OCI-LY1 (cell line): ENCODE results near the gene MACROD2.

Source experiments
- H2AFZ ChIP-seq: fragments of 200-600 bp; sonication (generic), shearing (Covaris generic); 2 replicates; pipeline ENCODE4 v1.6.0; 2014; ENCODE audit warnings: antibody characterized with exemption, mild to moderate bottlenecking, low read length
- H3F3A ChIP-seq: fragments of 200-600 bp; sonication (generic), shearing (Covaris generic); 2 replicates; pipeline ENCODE4 v1.6.0; 2014; ENCODE audit warnings: mild to moderate bottlenecking, antibody characterized with exemption, low read length, moderate library complexity; ENCODE audit not compliant: insufficient read depth
- H3K27ac ChIP-seq: fragments of 200-600 bp; sonication (generic); 2 replicates; pipeline ENCODE4 v1.5.1; 2014; ENCODE audit warnings: low read length, mixed run types, mild to moderate bottlenecking, low read depth; ENCODE audit not compliant: poor library complexity, severe bottlenecking
- H3K27me3 ChIP-seq: fragments of 200-600 bp; sonication (generic); 2 replicates; pipeline ENCODE4 v1.6.0; 2014; ENCODE audit warnings: antibody characterized with exemption, mild to moderate bottlenecking, low read length, moderate library complexity; ENCODE audit not compliant: insufficient read depth
- H3K36me3 ChIP-seq: fragments of 200-600 bp; sonication (generic); 2 replicates; pipeline ENCODE4 v1.6.1; 2014; ENCODE audit warnings: mild to moderate bottlenecking, antibody characterized with exemption, low read length, moderate library complexity, mixed read lengths; ENCODE audit not compliant: insufficient read depth
- H3K4me1 ChIP-seq: fragments of 200-600 bp; sonication (generic); 2 replicates; pipeline ENCODE4 v1.5.1; 2014; ENCODE audit warnings: mild to moderate bottlenecking, low read length, moderate library complexity; ENCODE audit not compliant: insufficient read depth, severe bottlenecking
- H3K4me2 ChIP-seq: fragments of 200-600 bp; sonication (generic), shearing (Covaris generic); 2 replicates; pipeline ENCODE4 v1.6.1; 2014; ENCODE audit warnings: low read length
- H3K4me3 ChIP-seq: fragments of 200-600 bp; sonication (generic); 2 replicates; pipeline ENCODE4 v1.5.1; 2014; ENCODE audit warnings: low read length, low read depth, mild to moderate bottlenecking, mixed read lengths; ENCODE audit not compliant: poor library complexity, severe bottlenecking
- H3K79me2 ChIP-seq: fragments of 200-600 bp; shearing (Covaris generic); 2 replicates; pipeline ENCODE4 v1.6.1; 2016; ENCODE audit warnings: mixed run types, low read length, mixed read lengths; ENCODE audit not compliant: insufficient read depth
- H3K9ac ChIP-seq: fragments of 200-600 bp; sonication (generic), shearing (Covaris generic); 2 replicates; pipeline ENCODE4 v1.6.1; 2014; ENCODE audit warnings: mild to moderate bottlenecking, low read length, mixed read lengths
- H3K9me2 ChIP-seq: fragments of 200-600 bp; sonication (generic), shearing (Covaris generic); 2 replicates; pipeline ENCODE4 v1.6.1; 2014; ENCODE audit warnings: low read depth, mild to moderate bottlenecking, low read length, mixed read lengths
- H3K9me3 ChIP-seq: fragments of 200-600 bp; shearing (Covaris generic); 2 replicates; pipeline ENCODE4 v1.6.1; 2014; ENCODE audit warnings: low read length, mixed read lengths
- H4K20me1 ChIP-seq: fragments of 200-600 bp; sonication (generic), shearing (Covaris generic); 2 replicates; pipeline ENCODE4 v1.6.0; 2016; ENCODE audit warnings: mild to moderate bottlenecking, low read length; ENCODE audit not compliant: insufficient read depth
- CTCF ChIP-seq: fragments of 200-600 bp; sonication (generic), shearing (Covaris generic); IDR thresholded peaks from 2 replicates; pipeline ENCODE4 v1.5.1; 2017; ENCODE audit warnings: mild to moderate bottlenecking, antibody characterized with exemption, low read length, moderate library complexity, mixed read lengths
- EZH2 ChIP-seq: fragments of 200-600 bp; sonication (generic), shearing (Covaris generic); IDR thresholded peaks from 2 replicates; pipeline ENCODE4 v1.8.0; 2017; ENCODE audit warnings: borderline replicate concordance, mixed run types, mild to moderate bottlenecking, antibody characterized with exemption, low read length, moderate library complexity, mixed read lengths

Gene MACROD2

GRCh38 chr20:14698125-14698524 is 702.8 kb downstream of the MACROD2 start:
- Histone ChIP-seq H3K9me2 (no peaks in the 10 kb centered on the region), H3K36me3 (no peaks in the 10 kb centered on the region), H3K4me1 (no peaks in the 10 kb centered on the region), H4K20me1 (no peaks in the 10 kb centered on the region), H3K27ac (no peak overlapping the region), H3K9me3 (no peaks in the 10 kb centered on the region), H3F3A (no peaks in the 10 kb centered on the region), H3K27me3 (no peaks in the 10 kb centered on the region), H2AFZ (no peak overlapping the region), H3K9ac (no peak overlapping the region), H3K79me2 (no peaks in the 10 kb centered on the region), H3K4me2 (no peak overlapping the region), H3K4me3 (no peak overlapping the region)
- TF ChIP-seq EZH2: no peak
- no peak for TF ChIP-seq CTCF

DNA sequence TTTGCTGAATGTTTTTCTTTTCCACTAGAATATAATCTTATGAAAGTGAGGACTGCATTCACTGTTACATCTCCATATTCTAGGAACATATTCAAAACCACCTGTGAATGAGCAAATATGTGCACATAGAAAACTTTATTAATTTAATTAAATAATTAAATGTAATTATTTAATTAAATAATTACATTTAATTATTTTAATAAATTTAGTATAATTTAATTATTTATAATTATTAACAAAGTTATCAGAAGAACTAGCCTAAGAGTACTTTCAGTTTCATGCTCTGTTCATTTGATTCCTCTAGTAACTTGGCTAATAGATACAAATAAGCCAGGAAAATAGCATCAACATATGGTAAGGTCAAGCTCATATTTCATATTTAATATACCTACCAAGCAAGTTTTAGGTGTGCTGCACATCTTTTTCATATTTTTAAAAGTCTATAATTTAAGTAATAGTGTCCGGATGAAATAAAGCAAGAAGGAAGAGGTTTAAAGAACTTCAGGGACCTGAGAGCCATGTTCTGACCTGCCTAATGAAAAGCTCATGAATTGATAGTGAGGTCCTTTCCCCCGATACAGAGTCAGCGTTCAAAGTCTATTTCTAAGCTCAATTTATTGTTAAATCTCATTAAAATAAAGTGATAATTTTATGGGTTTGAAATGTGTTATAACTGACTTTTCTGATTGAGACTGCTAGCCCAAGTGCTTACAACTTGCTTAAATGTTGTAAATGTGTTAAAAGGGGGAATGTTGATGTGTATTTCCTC is 703.5 kb downstream of the MACROD2 start:
- H3K27me3 ChIP-seq: no peaks in the 10 kb centered on the region
- TF ChIP-seq CTCF (no peak), EZH2 (no peak)
- no peak overlapping the region for H3K4me3 ChIP-seq
- no peaks in the 10 kb centered on the region for H3K4me1 ChIP-seq
- H3K9ac ChIP-seq: no peak overlapping the region
- no peaks in the 10 kb centered on the region for H3K36me3 ChIP-seq
- H3K27ac ChIP-seq: no peak overlapping the region
- no peak overlapping the region for H3K4me2 ChIP-seq
- no peaks in the 10 kb centered on the region for H4K20me1 ChIP-seq
- no peak overlapping the region for H2AFZ ChIP-seq
- no peaks in the 10 kb centered on the region for H3F3A ChIP-seq
- no peaks in the 10 kb centered on the region for H3K9me2 ChIP-seq
- H3K9me3 ChIP-seq: no peaks in the 10 kb centered on the region
- H3K79me2 ChIP-seq: no peaks in the 10 kb centered on the region

GRCh38 chr20:14700639-14700960 is 705.3 kb downstream of the MACROD2 start:
- no peak overlapping the region for H3K9ac ChIP-seq
- no peaks in the 10 kb centered on the region for H3K4me1 ChIP-seq
- TF ChIP-seq EZH2 (no peak), CTCF (no peak)
- no peaks in the 10 kb centered on the region for H4K20me1 ChIP-seq
- no peaks in the 10 kb centered on the region for H3K27me3 ChIP-seq
- no peaks in the 10 kb centered on the region for H3K9me2 ChIP-seq
- H2AFZ ChIP-seq: no peak overlapping the region
- no peak overlapping the region for H3K4me2 ChIP-seq
- H3F3A ChIP-seq: no peaks in the 10 kb centered on the region
- H3K36me3 ChIP-seq: no peaks in the 10 kb centered on the region
- no peak overlapping the region for H3K4me3 ChIP-seq
- H3K27ac ChIP-seq: no peak overlapping the region
- H3K79me2 ChIP-seq: no peaks in the 10 kb centered on the region
- H3K9me3 ChIP-seq: no peaks in the 10 kb centered on the region
